Hindlimb muscle (tissue), 1 donor: ENCODE data around the gene ZNF441. TPM values are rescaled to one million over a fixed set of nuclear protein-coding genes. Genes with fewer than 3 reads are reported as not detected.
"Not testable (repeated sequence)": the region's sequence is repeated elsewhere in the genome, so short reads cannot be mapped to it uniquely, and the experiment has no call there.

Experiments
- DNase-seq: peaks from one replicate; pipeline ENCODE4 v3.0.0-alpha.2; 2013
- polyA plus RNA-seq: library from polyadenylated mRNA; unstranded; fragments of 120-200 nt; gene quantifications from one replicate; pipeline ENCODE4 v1.2.1, GENCODE V29; 2013; ENCODE audit not compliant: insufficient read length

ZNF441 gene
- polyA plus RNA-seq, result 6.4 TPM

DNA sequence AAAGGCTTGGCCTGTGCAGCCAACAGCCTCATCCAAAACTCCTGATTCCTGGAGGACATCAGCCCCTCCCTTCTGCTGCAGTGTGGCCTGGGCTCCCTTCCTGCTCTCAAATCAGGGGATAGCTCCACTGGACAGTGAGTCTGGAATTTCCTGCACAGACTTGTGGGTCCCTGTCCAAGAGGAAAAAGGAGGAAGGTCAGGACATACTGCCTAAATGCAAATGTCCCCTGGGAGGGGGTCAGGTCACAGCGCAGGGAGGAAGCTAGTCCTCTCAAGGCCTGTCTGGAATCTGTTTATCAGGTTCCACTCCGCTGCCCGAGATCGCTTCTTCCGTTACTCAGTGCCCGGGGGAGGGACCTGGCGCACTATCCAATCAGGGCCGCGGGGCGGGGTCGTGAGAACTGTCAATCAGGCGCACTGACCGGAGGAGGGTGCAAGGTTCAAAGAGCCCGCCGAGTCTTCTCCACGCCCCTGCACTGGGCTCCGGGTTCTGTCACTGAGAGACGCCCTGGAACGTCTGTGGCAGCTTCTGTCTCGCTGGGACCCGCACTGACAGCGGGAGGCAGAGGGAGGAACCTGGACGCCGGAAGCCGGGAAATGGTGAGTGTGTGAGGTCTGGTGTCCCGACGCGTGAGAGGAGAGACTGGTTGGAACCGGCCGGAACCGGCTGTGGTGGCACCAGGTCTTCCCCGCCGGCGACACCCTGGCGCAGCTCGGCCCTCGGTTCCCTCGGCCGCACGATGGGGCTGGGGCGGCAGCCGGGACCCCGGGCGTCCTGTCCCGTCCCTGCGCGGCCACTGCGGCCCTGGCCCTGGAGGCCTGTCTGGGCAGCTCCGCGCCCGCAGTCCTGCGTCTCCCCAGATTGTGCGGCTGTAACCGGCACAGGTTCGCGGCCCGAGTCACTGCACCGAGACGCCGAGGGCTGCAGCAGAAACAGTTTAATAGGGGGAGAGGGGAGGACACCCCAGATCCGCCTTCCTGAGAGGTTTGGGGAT lies at the start of gene ZNF441:
Gene ZNF441 (plus strand): TSS at position 404 of the 995 bp plus-strand sequence. CDS start 194 bp downstream, at position 598.
- peak; percentile 95 for DNase-seq

GRCh38 chr19:11721681-11722080 lies 45.1 kb upstream of the ZNF441 start:
- DNase-seq, result no peak

DNA sequence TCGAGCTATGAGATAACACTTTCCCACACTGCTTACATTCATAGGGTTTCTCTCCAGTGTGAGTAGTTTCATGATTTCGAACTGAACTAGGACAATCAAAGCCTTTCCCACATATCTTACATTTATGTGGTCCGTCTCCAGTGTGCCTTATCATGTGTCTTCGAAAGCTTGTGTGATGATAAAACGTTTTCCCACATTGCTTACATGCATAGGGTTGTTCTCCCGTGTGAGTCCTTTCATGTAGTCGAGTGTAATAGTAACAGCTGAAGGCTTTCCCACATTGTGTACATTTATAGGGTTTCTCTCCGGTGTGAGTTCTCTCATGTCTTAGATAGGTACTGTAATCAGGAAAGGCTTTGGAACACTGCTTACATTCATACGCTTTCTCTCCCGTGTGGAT lies 44.4 kb upstream of the ZNF441 start:
- no peak for DNase-seq

DNA sequence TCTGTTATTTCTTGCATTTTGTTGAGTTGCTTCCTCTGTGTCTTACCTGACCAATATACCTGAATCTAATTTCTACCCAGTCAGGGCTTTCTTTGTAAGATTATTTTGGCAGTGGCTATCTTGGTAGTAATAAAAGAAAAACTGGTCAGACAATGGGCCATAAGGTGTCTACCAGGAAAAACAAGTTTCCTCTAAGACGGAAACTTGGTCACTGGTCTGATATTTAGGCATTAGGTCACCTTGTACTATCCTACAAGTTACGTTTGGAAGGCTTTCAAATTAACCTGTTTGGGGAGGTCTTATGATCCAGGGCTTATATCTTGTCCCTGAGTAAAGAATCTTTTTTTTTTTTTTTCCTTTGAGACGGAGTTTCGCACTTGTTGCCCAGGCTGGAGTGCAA lies 37.2 kb upstream of the ZNF441 start:
- DNase-seq, result no peak

DNA sequence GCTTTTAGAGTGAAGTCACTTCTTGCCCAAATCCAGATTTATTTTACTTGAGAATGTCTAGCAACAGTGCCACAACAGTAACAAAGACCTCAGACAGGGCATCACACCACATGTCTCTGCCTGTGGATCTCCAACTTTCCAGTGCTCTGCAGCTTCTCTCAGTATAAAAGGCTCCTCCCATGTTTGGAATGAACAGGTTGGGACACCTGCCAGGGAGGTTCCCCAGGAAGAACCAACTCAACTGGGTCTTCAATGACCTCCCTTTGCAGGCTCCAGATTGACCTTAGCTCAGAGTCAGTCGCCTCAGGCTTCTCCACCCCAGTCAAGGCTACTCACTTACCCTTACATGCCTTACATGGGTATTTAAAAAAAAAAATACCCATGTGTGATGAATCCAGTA lies 31.4 kb upstream of the ZNF441 start:
- DNase-seq, result no peak

DNA sequence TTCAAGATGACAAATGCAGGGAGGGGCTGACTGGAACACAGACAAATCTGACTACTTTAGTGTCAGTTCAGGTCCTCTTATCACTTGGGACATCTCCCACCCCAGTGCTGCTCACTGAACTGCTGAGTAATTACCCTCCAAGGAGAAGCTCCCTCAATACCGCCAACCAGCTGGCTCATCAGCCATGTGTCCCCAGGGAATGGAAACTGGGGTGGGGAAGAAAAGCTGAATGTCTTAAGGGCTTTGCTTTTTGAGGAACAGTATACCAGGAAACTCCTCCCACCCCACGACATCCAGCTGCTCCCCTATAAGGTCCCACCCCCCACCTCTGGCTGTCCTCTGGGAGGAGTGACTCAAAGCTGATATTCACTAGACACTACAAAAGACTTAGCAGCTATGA lies 30.1 kb upstream of the ZNF441 start:
- peak; percentile 26 for DNase-seq

DNA sequence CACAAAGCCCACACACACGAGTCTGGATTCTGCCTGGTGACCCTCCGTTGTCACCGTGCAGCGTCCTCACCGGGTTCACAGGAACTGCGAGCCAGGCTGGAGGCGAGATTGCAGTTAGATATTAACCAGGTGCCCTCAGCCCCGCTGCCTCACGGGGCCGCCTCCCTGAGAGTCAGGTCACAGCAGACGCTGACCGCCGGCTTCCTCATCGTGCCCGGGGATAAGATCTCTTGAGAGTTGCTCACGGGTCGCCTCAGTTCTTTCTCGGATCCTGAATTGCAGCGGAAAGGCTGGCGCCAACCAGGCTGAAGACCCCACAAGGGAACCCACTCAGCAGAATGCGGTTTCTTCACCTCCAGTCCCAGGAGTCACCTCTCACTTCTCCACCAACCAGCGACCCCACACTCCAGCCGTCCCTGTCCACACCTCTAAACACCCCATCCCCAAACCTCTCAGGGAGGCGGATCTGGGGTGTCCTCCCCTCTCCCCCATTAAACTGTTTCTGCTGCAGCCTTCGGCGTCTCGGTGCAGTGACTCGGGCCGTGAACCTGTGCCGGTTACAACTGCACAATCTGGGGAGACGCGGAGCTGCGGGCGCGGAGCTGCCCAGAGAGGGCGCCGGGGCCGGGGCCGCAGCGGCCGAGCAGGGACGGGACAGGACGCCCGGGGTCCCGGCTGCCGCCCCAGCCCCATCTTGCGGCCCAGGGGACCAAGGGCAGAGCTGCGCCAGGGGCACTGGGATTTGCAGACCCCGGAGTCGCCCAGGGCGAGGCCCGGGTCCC lies 28.6 kb upstream of the ZNF441 start:
- DNase-seq, result peak; percentile 12

GRCh38 chr19:11738746-11739620 lies 27.8 kb upstream of the ZNF441 start, which contains the start of gene ZNF823:
Gene ZNF823 (minus strand): TSS chr19:11738946. CDS start chr19:11738819, 127 bp downstream.
- peak; percentile 98 for DNase-seq

GRCh38 chr19:11745869-11746268 lies 20.9 kb upstream of the ZNF441 start:
- no peak for DNase-seq

DNA sequence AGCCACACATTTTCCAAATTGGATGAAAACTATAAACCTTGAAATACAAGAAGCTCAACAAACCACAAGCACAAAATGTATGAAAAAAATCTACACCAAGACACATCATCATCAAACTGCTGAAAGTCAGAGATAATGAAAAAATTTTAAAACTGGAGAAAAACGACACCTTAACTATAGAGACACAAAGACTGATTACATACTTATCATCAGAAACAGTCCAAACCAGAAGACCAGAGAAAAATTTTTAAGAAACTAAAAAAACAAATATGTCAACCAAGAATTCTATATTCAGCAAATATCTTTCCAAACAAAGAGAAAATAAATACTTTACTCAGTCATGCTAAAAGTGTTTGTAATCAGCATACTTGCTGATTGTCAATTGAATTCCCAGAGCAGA lies 19.5 kb upstream of the ZNF441 start:
- DNase-seq, result no peak

- no peak for DNase-seq
Observed at GRCh38 chr19:11749751-11750150, 17.0 kb upstream of the ZNF441 start.

- DNase-seq, result no peak
Observed at GRCh38 chr19:11752244-11752736, 14.5 kb upstream of the ZNF441 start.

DNA sequence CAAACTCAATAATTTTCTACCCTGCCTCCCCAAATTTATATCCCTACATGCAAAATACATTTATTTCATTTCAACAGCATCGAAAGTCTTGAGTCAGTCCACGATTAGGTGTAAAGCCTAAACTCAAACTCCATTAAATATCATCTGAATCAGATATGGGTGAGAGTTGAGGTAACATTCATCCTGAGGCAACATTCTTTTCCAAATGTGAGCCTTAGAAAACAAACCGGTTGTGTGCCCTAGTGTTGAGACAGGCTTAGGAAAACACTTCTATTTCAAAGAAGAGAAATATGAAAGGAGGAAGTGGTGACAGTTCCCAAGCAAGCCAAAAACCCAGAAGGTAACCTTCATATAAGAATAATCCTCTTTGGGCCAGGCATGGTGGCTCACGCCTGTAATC lies 12.1 kb upstream of the ZNF441 start:
- no peak for DNase-seq

DNA sequence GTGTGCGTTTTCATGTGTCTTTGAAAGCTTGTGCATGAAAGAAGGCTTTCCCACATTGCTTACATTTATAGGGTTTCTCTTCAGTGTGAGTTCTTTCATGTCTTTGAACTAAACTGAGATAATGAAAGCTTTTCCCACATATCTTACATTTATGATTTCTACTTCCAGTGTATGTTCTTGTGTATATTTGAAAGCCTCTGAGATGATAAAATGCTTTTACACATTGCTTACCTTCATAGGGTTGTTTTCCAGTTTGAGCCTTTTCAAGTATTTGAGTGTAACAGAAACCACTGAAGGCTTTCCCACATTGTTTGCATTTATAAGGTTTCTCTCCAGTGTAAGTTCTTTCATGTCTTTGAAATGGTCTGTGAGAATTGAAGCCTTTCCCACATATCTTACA lies 9.8 kb upstream of the ZNF441 start:
- DNase-seq, result no peak

GRCh38 chr19:11759805-11760204 lies 7.0 kb upstream of the ZNF441 start:
- no peak for DNase-seq

DNA sequence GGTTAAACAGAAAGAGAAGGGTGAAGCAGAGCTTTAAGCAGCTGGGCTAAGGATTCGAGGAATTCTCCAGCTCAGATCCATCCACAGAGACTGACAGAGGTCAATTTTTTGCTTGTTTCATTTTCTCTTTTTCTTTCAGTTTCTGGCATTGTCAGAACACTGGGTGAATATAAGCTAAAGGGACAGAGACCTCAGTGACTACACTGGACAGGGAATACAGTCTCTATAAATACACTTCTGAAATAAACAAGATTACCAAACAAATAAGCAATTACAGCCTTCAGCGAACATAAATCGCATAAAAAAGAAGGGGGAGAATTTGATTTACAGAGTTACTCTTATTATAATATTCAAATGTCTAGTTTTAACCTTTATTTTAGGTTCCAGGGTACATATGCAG lies 3.7 kb upstream of the ZNF441 start:
- DNase-seq, result no peak

DNA sequence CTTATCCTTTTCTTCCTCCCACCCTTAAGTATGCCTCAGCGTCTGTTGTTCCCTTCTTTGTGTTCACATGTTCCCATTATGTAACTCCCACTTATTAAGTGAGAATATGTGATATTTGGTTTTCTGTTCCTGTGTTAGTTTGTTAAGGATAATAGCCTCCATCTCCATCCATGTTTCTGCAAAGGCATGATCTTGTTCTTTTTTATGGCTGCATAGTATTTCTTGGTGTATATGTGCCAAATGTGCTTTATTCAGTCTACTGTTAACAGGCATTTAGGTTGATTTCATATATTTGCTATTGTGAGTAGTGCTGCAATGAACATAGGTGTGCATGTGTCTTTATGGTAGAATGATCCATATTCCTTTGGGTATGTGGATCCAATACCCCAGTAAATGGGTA lies 3.2 kb upstream of the ZNF441 start:
- DNase-seq, result no peak

DNA sequence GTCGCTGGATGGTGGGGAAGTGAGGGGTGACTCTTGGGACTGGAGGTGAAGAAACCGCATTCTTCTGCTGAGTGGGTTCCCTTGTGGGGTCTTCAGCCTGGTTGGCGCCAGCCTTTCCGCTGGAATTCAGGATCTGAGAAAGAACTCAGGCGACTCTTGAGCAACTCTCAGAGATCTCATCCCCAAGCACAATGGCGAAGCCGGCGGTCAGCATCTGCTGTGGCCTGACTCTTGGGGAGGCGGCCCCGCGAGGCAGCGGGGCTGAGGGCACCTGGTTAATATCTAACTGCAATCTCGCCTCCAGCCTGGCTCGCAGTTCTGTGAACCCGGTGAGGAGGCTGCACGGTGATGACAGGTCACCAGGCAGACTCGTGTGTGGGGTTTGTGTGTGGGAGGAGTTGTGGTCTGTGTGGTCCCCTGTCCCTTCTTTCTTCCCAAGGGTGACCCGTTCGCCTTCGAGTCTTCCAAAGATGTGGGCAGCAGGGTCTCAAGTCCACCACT lies 883 bp downstream of the ZNF441 start:
- DNase-seq, result peak; percentile 30

- no peak for DNase-seq
Observed at GRCh38 chr19:11769995-11770394, 3.2 kb downstream of the ZNF441 start.

- DNase-seq, result not testable (repeated sequence)
Observed at GRCh38 chr19:11771520-11771919, 4.7 kb downstream of the ZNF441 start.

GRCh38 chr19:11776669-11777068 lies 9.9 kb downstream of the ZNF441 start:
- not testable (repeated sequence) for DNase-seq
